Ureter (tissue), 1 donor: ENCODE data around the gene CRIP1. TPM values are rescaled to one million over a fixed set of nuclear protein-coding genes. Genes with fewer than 3 reads are reported as not detected.

Experiments used
- DNase-seq: peaks from one replicate; pipeline ENCODE4 v3.0.0-alpha.2; 2020; ENCODE audit warnings: low spot score
- total RNA-seq: library from RNA; stranded (reverse); gene quantifications from one replicate; pipeline ENCODE4 v1.2.4, GENCODE V29; 2023
- donor health status: DM: yes; HTN: yes; CAD: no.

Gene CRIP1
- total RNA-seq, 1 donor from 2014 or later = 127 TPM

DNA sequence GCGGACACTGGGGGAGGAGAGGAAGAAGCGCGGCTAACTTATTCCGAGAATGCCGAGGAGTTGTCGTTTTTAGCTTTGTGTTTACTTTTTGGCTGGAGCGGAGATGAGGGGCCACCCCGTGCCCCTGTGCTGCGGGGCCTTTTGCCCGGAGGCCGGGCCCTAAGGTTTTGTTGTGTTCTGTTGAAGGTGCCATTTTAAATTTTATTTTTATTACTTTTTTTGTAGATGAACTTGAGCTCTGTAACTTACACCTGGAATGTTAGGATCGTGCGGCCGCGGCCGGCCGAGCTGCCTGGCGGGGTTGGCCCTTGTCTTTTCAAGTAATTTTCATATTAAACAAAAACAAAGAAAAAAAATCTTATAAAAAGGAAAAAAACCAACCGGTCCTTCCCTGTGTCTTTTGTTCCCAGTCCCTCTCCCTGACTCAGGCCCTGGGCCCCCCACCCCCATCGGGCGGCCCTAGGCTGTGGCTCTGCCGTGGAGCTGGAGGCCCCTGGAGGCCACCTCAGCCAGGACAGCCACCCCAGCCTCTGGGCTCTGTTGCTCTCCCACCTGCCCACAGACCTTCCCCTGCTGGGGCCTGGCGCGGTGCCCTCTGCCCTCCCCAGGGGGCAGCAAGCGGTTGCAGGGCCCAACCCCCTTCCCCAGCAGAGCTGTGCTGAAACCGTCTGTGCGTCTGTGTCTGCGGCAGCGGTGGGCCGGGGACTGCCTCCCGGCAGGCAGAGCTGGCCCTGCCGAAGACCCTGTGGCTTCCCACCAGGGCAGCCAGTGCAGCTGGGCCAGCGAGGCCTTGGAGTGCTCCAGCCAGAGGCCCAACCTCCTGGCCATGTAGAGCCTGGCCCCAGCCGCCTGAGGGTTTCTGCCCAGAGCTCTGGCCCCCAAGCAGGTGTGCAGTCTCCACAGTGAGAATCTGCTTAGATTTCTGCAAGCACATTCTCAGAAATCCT, 16.1 kb upstream of the CRIP1 start:
- DNase-seq = no peak

DNA sequence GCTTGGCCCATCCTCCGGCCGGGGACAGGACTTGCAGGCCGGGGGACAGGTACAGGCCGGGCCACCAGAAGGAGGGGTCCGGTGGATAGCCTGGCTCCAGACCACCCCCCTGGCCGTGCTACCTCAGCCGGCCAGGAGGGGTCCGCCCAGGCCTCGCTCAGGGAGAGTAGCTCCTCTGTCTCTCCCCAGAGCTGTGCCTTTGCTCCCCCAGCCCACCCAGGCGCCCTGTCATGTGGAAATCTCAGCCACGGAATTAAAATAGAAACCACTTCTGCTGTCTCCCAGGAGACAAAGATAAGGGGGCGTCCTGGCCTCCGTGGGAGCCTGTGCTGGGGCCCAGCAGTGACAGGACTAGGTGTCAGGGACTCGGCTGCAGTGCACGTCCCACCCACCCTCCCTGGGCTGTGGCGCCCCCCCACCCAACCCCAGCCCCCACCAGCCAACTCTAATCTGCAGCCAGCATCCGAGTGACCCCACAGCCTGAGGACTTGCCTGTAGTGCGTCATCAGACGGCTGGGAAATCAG, 15.3 kb upstream of the CRIP1 start:
- no peak for DNase-seq

DNA sequence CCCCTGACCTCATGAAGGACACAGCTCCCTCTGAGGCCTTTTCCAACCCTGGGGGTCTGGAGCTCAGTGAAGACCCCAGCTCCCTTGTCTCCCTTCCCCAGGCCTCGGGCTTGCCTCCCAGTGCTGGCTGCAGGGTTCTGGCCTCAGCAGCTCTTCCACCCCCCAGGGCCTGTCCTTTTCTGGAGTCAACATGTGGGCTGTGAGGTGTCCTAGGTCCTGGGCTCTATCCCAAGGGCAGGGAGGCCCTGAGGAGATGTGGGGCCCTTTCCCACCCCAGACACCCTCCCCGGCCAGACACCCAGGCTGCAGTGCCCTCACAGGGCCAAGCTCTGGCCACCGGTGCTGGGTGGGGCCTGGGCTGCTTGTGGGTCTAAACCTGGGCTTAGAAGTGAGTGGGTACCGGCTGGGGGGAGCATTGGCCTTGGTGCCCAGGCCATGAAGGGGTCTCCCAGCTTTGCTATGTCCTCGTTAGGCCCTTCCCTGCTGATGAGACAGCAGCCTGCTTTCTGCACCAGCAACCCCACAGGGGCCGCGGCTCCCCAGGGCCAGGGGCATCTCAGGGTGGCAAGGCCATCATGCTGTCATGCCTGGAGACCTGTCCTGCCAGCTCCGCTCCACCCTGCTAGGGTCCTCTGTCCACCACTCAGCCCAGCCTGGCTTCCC, 14.7 kb upstream of the CRIP1 start:
- DNase-seq = no peak

DNA sequence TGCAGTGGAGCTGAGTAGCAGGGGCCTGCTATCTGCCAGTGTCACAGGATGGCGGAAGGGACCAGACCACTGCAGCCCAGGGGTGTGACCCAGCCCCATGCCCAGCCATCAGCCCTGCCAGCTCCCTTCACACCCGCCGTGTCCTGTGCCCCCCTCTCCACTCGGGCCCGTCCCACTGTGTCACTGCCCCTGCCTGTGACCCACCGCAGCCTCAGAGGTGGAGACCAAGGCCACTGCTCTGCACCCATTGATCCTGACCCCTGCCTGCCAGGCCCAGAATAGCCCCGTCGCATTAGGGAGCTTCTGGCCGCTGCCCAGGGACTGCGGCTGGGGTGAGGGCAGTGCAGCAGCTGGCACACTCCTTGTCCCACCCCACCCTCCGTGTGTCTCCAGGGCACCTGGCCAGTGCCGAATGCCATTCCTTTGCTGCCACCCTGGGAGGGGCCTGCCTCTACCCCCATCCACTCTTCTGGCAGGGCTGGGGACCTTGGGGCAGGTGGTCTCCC, 14.1 kb upstream of the CRIP1 start:
- DNase-seq = peak; percentile 65

DNA sequence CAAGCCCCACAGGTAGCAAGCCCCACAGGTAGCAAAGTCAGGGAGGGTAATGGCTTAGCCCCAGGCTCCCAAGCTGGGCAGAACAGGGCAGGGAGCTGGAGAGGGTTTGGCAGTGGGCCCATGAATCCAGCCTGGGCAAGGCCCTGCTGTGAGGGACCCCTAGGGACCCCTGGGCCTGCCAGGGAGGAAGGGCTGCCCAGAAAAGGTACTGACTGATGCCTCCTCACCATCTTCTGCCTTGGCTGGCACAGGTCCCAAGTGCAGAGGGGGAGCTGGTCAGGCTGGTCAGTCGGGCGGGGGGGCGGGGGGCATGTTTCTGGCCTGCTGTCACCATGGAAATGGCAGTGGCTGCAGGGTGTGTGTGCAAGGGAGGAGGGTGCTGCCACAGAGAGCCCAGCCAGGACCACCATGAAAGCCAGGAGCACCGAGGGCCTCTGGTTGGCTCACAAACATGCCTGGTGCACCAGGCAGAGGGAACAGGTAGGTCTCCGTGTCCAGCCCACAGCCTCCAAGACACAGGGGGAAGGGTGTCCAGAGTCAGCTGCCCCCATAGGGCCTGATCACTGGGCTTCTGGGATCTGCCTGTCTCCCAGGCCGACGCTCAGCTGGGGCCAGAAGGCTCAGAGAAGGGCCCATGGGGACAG, 13.5 kb upstream of the CRIP1 start:
- DNase-seq = peak; percentile 64

DNA sequence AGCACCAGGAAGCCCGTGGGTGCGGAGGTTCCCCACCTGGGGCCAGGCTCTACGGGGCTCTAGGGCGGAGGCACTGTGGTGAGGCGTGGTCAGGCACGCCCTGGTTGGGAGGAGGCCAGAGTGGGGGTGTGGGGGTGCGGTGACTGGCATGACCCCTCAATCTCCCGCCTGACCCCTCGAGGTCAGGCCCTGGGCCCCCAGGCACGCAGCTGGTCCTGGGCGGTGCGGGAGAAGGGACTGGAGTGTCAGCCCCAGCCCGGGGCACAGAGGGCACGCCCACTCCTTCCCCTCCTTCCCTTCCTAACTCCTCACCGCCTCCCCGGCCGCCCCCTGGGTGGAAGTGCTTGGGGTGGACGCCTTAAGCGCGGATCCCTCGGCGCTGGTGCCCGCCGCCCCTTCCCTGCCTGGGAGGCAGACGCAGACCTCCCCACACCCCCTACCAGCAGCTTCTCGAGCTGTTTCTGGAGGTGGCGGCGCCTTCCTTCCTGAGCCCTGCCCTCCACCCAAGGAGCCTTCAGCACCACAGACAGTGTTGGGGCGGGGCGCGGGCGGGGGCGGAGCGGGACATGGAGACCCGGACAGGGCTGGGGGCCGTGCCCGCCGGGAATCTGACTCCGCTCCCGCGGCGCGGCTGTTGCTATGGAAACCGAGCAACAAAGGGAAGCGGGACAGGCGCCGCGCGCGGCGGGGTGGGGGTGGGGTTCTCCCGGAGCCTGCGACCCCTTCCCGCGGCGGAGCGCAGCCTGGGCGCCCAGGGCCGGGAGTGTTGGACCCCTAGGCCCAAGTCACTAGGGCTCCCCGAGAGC, 12.8 kb upstream of the CRIP1 start:
- DNase-seq = peak; percentile 92

DNA sequence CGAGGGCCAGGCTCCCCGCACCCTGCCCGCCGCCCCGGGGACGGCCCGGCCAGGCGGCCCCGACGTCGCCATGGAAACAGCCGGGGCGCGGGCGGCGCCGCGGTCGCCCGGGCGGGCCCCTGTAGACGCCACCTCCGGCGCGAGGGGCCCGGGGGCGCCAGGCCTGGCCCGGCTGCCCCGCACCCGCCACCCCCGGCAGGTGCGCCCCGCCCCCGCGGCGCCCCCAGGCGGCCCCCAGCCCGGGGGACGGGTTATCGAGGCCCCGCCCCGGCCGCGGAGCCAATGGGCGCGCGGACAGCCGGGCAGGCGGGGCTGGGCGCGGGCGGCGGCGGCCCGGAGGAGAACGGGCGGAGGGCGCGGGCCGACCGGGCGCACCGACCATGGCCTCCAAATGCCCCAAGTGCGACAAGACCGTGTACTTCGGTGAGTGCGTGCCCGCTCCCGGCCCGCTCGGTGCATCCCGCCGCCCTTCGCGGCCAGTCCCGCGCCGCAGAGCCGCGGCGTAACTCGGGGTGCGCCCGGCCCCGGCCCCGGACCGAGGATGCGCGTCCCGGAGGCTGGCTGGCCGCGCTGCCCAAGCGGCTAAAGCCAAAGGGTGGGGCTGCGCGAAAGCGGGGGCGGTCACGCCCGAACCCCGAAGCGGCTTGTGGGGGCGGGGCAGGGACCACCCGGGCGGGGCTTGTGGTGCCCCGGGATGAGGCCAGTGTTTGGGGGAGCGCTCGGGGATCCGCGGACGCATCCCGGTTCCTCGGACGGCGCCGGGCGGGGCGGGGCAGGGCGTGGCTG, 12.0 kb upstream of the CRIP1 start, which contains the start of gene CRIP2:
CRIP2 (plus strand) TSS at position 339 of the 786 bp plus-strand sequence; CDS start at position 381, 42 bp downstream.
- DNase-seq = no peak

DNA sequence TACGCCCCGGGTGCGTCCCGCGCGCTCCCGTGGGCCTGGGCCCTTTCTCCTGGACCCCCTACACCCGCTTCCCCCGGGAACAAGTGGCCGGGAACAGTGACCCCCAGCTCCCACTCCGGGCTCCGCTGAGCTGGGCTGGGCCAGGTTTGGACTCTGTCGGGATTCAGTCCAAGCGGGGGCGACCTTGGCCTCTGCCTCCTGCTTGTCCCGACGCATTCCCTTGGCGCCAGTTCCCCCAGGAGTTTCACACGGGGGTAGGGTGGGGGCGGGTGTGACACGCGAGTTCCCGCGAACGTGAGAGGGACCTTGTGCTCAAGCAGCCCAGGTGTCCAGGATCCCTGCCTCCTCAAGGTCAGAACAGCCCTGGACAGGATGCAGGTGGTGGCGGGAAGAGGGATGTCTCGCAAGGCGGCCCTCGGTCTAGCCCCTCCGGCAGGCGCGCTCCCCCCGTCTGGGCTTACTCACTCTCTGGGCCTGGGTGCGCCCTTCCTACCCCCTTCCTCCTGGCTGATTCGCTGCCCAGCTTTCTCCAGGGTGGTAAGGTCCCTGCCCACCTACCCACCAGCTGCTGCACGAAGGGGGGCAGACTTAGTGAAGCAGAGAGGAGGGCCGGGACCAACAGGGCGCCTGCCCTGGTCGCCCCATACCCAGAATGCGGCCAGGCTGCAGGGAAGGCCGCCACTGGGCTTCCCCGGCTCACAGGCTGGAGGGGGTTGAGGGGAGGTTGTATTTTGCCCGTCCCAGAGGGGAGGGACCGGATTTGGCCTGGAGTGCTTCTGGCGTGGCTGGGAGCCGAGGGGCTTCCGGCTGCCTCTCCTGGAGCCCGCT, 11.2 kb upstream of the CRIP1 start:
- peak; percentile 72 for DNase-seq

DNA sequence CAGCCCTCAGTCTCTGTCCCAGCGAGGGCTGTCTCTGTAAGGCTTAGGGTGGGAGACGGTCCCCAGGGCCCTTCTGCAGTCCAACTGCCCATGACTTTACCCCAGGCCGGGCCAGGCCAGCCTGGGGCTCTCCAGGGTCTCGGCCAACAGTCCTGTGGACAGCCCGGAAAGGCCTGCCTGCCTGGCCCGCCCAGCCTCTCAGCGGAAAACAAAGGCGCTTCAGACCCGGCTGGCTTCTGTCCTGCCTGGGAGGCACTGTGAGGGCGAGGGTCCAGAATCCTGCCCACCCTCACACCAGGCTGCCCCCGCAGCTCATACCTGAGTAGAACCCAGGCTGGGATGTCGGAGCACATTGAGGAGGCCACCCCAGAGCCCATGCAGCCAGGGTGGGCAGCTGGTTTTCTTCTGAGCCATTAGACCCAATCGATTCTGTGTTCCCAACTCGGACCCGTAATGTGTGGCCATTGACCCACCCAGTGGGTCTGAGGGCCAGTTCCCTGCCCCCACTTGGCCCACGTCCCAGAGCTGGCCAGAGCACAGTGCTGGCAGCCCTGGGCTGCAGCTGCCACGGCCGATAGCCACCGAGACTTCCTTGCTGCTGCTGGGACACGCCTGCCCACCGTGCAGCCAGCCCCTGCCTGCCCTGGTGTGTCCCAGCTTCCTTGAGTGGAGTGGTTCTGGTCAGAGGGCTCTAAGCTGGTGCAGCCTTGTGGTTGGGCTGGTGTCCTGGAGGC, 10.4 kb upstream of the CRIP1 start:
- DNase-seq = peak; percentile 75

DNA sequence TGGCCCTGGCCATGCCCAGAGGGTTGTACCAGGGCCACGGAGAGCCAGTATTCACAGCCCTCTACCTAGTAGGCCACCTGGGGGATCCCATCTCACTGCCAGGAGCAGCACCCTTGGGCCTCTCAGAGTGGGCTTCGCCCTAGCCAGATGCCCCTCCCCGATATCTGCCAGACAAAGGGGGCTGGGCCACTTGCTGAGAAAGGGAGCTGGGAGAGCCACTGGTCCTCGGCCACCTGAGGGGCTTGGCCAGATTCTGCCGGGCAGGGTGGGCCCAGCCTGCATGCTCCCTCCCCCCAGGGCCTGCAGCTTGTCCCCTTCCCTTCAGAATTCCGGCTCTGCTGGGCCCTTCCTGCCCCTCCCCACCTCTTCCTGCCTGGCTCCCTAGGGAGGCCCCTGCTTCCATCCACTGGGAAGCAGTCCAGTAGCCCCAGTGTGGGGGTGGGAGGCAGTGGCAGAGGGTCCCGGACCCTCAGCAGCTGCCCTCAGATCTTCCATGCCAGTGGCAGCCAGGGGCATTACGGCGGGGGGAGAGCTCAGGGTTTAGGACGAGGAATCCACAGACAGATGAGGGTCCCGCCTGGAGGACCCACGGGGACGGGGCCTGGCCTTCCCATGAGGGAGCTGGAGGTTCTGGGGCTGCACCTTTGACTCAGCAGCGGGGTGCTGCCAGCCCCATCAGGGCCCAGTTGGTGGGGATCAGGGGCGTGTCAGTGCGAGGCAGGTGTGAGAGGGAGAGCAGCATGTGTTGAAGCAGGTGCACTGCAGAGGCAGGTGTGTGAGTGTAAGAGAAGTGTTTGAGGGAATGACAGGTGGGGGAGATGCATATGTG, 9.6 kb upstream of the CRIP1 start:
- DNase-seq = no peak

DNA sequence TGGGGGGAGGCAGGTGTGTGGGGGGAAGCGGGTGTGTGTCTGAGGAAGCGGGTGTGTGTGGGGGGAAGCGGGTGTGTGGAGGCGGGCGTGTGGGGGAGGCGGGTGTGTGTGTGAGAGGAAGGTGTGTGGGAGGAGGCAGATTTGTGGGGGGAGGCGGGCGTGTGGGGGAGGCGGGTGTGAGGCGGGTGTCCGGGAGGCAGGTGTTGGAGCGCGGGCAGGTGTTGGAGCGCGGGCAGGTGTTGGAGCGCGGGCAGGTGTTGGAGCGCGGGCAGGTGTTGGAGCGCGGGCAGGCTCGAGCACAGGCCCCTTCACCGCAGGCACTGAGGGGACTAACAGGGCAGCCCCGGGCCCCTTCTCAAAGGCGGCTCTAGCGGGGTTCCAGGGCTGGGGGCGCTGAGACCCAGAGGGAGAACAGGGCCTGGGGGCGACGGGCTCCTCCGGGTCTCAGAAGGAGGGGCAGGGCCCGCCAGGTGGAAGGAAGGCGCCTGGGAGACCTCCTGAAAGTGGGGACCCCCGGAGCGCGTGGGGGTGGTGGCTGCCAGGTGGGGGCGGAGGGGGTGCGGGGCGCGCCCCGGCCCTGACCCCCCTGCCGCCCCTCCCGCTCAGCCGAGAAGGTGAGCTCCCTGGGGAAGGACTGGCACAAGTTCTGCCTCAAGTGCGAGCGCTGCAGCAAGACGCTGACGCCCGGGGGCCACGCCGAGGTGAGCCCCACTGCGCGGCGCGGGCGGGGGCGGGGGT, 8.9 kb upstream of the CRIP1 start:
- DNase-seq = no peak

DNA sequence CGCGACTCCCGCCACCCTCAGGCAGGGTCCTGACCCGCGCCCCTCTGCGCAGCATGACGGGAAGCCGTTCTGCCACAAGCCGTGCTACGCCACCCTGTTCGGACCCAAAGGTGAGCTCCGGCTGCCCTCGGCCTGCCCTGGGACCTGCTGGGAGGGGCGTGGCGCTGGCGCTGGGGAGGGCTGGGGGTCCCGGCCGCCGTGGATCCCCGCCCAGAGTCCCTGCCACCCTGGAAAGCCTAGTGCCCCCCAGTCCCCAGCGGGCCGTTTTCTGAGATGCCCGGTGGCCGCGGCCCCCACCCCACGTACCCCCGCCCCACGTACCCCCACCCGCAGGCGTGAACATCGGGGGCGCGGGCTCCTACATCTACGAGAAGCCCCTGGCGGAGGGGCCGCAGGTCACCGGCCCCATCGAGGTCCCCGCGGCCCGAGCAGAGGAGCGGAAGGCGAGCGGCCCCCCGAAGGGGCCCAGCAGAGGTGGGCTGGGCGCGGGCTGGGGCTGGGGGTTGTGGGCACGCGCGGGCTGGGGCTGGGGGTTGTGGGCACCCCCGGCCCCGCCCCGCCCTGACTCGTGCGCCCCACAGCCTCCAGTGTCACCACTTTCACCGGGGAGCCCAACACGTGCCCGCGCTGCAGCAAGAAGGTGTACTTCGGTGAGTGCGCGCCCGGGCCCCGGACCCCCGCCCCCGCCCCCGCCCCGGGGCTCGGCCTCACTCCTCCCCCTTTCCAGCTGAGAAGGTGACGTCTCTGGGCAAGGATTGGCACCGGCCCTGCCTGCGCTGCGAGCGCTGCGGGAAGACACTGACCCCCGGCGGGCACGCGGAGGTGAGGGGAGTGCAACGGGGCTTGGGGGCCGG, 8.1 kb upstream of the CRIP1 start:
- no peak for DNase-seq

DNA sequence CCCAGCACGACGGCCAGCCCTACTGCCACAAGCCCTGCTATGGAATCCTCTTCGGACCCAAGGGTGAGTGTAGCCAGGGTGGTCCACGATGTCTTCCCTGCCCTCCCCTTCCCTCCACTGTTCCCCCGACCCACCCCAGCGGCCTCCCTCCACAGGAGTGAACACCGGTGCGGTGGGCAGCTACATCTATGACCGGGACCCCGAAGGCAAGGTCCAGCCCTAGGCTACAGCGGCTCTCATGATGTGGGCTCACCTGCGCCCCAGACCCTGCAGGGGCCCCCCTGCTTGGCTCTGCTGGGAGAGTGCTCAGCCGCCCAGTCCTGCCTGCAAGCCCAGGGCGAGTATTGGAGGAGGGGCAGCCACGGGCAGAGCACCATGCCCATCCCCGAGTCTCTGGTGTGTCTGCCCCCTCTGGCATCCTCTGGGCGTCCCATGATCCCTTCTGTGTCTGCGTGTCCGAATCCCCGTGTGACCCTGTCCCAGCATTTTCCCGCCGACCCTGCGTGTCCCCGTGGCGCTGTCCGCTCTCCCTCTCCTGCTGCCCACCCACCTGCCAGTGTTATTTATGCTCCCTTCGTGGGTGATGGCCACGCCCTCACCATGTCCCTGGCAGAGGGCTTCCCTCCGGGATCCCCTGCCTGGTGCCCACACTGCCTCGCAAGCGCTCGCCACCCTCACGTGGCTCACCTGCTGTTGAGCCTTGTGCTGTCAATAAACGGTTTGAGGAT, 7.1 kb upstream of the CRIP1 start:
- no peak for DNase-seq

DNA sequence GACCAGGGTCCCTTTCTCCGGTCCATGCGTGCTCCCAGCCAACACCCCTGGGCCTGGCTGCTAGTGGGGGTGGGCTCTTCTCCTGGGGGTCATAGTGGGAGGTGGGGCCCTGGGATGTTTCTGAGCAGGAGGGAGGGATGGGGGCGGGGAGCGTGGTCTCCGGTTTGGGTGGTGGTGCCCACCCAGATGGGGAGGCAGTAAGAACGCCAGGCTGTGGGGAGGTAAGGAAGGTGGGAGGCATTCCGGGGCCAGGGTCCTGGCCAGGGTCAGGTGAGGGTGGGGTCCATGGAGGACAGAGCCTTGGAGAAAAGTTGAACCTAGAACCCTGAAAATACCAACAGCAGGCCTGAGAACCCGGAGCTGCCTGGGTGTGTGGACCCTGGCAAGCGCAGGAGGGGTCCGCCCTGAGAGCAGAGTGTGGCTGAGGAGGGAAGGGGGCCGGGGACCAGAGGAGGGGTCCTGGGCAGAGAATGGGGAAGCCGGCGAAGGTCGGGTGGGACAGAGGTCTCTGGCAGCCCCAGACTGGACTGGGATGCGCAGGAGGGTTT, 6.4 kb upstream of the CRIP1 start:
- DNase-seq = peak; percentile 49
